ENCODE measurements around the gene ZNF618. TPM values are rescaled to one million over a fixed set of nuclear protein-coding genes. Genes with fewer than 3 reads are reported as not detected.
"Not testable (repeated sequence)": the region's sequence is repeated elsewhere in the genome, so short reads cannot be mapped to it uniquely, and the experiment has no call there.

Gene ZNF618
- polyA plus RNA-seq, 1 of the 3 experiments (the other 2 are of a cell fraction): 6.2 TPM

GRCh38 chr9:114082017-114082762 is 206.1 kb downstream of the ZNF618 start (continued):
- TF ChIP-seq REST (IDR thresholded peaks at IDR 0.05; ENCODE audit: low read depth, low read length) (no peak), ELF1 (IDR thresholded peaks at IDR 0.05) (no peak), RCOR1 (IDR thresholded peaks at IDR 0.05; ENCODE audit: low read length) (0 out of 2 replicates have a peak, but pooled peaks have one; percentile 33), GABPA (IDR thresholded peaks at IDR 0.05; ENCODE audit: low read depth) (no peak), YY1 (IDR thresholded peaks at IDR 0.05; ENCODE audit: low read depth) (no peak), FOXM1 (IDR thresholded peaks at IDR 0.05; ENCODE audit: low read depth) (no peak), FOSL2 (IDR thresholded peaks at IDR 0.05; ENCODE audit: borderline replicate concordance, low read depth) (no peak), IRF3 (IDR thresholded peaks at IDR 0.05; ENCODE audit: low read depth, low read length) (no peak), MAX (IDR thresholded peaks at IDR 0.05; ENCODE audit: low read depth) (peak; percentile 54; the same call in 1 of the 2 replicates), MXI1 (IDR thresholded peaks at IDR 0.05; ENCODE audit: low read depth, low read length) (no peak)

DNA sequence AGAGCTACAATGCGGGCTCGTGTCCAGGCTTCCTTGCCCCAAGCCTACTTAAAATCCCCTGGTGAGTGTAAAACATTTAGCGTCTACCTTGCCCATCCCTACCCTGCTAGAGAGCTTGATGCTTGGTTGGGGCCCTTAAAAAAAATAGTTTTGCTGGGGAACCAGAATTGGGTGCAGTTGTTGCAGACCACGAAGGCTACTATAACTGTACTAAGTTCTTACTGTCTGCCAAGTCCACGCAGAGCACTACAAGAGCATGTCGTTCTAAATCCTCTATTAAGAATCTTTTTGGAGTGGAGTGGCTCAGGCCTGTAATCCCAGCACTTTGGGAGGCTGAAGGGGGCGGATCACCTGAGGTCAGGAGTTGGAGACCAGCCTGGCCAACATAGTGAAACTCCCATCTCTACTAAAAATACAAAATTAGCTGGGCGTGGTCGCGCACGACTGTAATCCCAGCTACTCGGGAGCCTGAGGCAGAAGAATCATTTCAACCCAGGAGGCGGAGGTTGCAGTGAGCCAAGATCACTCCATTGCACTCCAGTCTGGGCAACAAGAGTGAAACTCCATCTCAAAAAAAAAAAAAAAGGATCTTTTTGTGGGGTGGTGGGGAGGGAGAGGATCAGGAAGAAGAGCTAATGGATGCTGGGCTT is 206.8 kb downstream of the ZNF618 start:
- H3K36me3 ChIP-seq (replicated peaks in 1 of 2; ENCODE audit: control insufficient read depth in 1 of 2, insufficient read depth in 2 of 2, low read length in 1 of 2); H4K20me1 ChIP-seq (ENCODE audit: insufficient read depth); POLR2A ChIA-PET; H3K9ac ChIP-seq; H3K9me2 ChIP-seq; H3K79me2 ChIP-seq (ENCODE audit: insufficient read depth); H3K4me3 ChIP-seq (ENCODE audit: low read depth in 2 of 2, low read length in 1 of 2); H3K27ac ChIP-seq (ENCODE audit: low read depth in 2 of 2, low read length in 1 of 2); H3F3A ChIP-seq (replicated peaks; ENCODE audit: insufficient read depth); H3K4me2 ChIP-seq; H3K9me3 ChIP-seq; H3K4me1 ChIP-seq (ENCODE audit: control insufficient read depth in 1 of 2, insufficient read depth in 2 of 2, low read depth in 1 of 2, low read length in 1 of 2); H2AFZ ChIP-seq (ENCODE audit: low read depth); DNase-seq; H3K27me3 ChIP-seq (ENCODE audit: insufficient read depth): not testable (repeated sequence)
- CTCF ChIA-PET: interaction anchor here (0.6 to 5.7 kb wide), 76 partner anchors 8 to 405 kb away, joined by 3 to 133 read pairs (median 4); partner anchors contain the start of genes COL27A1 and KIF12
- WGBS (ENCODE audit: low lambda C conversion rate): 54% methylated on average over 13 of the region's 13 CpGs
